HL-60 (cell line): ENCODE results near the gene APC2.

Source experiments
- CTCF ChIP-seq: IDR thresholded peaks from one replicate; pipeline ENCODE4 v1.5.1; 2011; ENCODE audit warnings: low read length, control low read depth, inconsistent platforms; ENCODE audit not compliant: insufficient read depth
- GABPA ChIP-seq: IDR thresholded peaks from 2 replicates; pipeline ENCODE4 v1.6.1; 2012; ENCODE audit warnings: low read depth
- POLR2AphosphoS5 ChIP-seq: IDR thresholded peaks from 2 replicates; pipeline ENCODE4 v1.6.1; 2012; ENCODE audit warnings: low read depth
- TF ChIP-seq, protein P1 (sequence below): IDR thresholded peaks from 2 replicates; pipeline ENCODE4 v1.6.1; 2012; ENCODE audit warnings: low read depth; ENCODE audit not compliant: insufficient replicate concordance

DNA sequence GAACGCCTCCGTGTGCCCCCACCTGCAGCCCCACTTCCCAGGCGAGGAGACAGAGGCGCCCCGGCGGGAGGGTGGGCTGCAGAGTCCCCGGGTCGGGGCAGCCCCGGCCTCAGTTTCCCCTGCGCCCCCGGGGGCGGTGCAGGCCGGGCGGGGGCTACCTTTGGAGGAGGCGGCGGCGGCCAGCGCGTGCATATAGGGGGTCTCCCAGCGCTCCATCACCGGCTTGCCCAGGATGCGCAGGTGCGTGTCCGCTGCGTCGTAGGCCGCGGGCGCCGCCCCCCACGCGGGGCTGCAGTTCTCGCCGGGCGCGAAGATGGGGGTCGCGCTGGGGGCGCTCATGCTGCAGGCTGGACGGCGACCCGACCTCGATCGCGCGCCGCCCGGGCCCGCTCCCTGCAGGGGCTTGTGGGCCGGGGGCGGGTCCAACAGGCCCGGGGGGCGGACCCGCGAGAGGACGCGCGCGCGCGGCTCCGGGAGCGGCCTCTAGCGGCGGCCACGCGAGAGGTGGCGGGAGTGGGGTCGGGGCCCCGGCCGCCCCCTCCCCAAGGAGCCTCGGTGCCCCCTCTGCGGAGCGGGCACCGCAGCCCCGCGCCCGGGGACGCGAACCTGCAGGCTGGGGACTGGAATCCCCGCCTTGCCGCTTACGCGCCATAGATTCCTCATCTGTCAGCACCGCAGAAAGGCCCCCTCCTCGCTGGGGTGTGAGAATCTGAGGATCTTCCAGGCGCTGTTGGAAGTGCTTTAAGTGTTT, 48.6 kb upstream of the APC2 start, which contains the start of gene GAMT:
- no peak for TF ChIP-seq CTCF
- no peak for TF ChIP-seq POLR2AphosphoS5
- TF ChIP-seq GABPA: no peak
- TF ChIP-seq, protein P1, sequence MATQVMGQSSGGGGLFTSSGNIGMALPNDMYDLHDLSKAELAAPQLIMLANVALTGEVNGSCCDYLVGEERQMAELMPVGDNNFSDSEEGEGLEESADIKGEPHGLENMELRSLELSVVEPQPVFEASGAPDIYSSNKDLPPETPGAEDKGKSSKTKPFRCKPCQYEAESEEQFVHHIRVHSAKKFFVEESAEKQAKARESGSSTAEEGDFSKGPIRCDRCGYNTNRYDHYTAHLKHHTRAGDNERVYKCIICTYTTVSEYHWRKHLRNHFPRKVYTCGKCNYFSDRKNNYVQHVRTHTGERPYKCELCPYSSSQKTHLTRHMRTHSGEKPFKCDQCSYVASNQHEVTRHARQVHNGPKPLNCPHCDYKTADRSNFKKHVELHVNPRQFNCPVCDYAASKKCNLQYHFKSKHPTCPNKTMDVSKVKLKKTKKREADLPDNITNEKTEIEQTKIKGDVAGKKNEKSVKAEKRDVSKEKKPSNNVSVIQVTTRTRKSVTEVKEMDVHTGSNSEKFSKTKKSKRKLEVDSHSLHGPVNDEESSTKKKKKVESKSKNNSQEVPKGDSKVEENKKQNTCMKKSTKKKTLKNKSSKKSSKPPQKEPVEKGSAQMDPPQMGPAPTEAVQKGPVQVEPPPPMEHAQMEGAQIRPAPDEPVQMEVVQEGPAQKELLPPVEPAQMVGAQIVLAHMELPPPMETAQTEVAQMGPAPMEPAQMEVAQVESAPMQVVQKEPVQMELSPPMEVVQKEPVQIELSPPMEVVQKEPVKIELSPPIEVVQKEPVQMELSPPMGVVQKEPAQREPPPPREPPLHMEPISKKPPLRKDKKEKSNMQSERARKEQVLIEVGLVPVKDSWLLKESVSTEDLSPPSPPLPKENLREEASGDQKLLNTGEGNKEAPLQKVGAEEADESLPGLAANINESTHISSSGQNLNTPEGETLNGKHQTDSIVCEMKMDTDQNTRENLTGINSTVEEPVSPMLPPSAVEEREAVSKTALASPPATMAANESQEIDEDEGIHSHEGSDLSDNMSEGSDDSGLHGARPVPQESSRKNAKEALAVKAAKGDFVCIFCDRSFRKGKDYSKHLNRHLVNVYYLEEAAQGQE: no peak
